COLO829 (cell line): ENCODE data around the gene FAM83B.
"Not testable (repeated sequence)": the region's sequence is repeated elsewhere in the genome, so short reads cannot be mapped to it uniquely, and the experiment has no call there.

ENCODE experiments used
- DNase-seq: peaks from one replicate; pipeline ENCODE4 v3.0.0; 2012; ENCODE audit warnings: low spot score

Gene FAM83B

GRCh38 chr6:54846243-54846856 lies at the start of gene FAM83B:
TSS of gene FAM83B (plus strand) at chr6:54846771. CDS start at chr6:54870247, 23,476 bp downstream.
- DNase-seq, result no peak

- not testable (repeated sequence) for DNase-seq
Observed at GRCh38 chr6:54796918-54797317, 49.7 kb upstream of the FAM83B start.

- no peak for DNase-seq
Observed at GRCh38 chr6:54800050-54800600, 46.4 kb upstream of the FAM83B start.

GRCh38 chr6:54801244-54801643 lies 45.3 kb upstream of the FAM83B start:
- DNase-seq, result no peak

GRCh38 chr6:54801669-54802068 lies 44.9 kb upstream of the FAM83B start:
- peak; percentile 67 for DNase-seq

GRCh38 chr6:54802775-54803634 lies 43.6 kb upstream of the FAM83B start:
- no peak for DNase-seq

- DNase-seq, result no peak
Observed at GRCh38 chr6:54805077-54805476, 41.5 kb upstream of the FAM83B start.

GRCh38 chr6:54810147-54810546 lies 36.4 kb upstream of the FAM83B start:
- no peak for DNase-seq

- DNase-seq, result peak; percentile 28
Observed at GRCh38 chr6:54813892-54814291, 32.7 kb upstream of the FAM83B start.

GRCh38 chr6:54817236-54817635 lies 29.3 kb upstream of the FAM83B start:
- DNase-seq, result no peak

- no peak for DNase-seq
Observed at GRCh38 chr6:54817834-54818233, 28.7 kb upstream of the FAM83B start.

GRCh38 chr6:54824225-54824624 lies 22.3 kb upstream of the FAM83B start:
- not testable (repeated sequence) for DNase-seq

GRCh38 chr6:54827010-54827409 lies 19.6 kb upstream of the FAM83B start:
- no peak for DNase-seq

GRCh38 chr6:54830216-54830615 lies 16.4 kb upstream of the FAM83B start:
- no peak for DNase-seq

- no peak for DNase-seq
Observed at GRCh38 chr6:54835176-54835575, 11.4 kb upstream of the FAM83B start.

- DNase-seq, result no peak
Observed at GRCh38 chr6:54846857-54847674, 495 bp downstream of the FAM83B start.

GRCh38 chr6:54847799-54848597 lies 1.4 kb downstream of the FAM83B start:
- DNase-seq, result peak; percentile 50

- no peak for DNase-seq
Observed at GRCh38 chr6:54850114-54850513, 3.5 kb downstream of the FAM83B start.

GRCh38 chr6:54856129-54856528 lies 9.6 kb downstream of the FAM83B start:
- DNase-seq, result no peak

GRCh38 chr6:54860132-54860531 lies 13.6 kb downstream of the FAM83B start:
- no peak for DNase-seq

GRCh38 chr6:54860739-54861138 lies 14.2 kb downstream of the FAM83B start:
- DNase-seq, result no peak
